Stimulated activated CD4-positive, alpha-beta T cell treated with anti-CD3 and anti-CD28 coated beads, Interleukin-15, amount 100 ng/mL, for 48 hours (primary cell): ENCODE results near the gene CLASP1.
"Not testable (repeated sequence)": the region's sequence is repeated elsewhere in the genome, so short reads cannot be mapped to it uniquely, and the experiment has no call there.

Source experiments
- DNase-seq, 2 donors: peaks; one replicate each; pipeline ENCODE4 v3.0.0-alpha.2; 2020; ENCODE audit warnings: low read depth in 2 of 2

CLASP1 gene

GRCh38 chr2:121374412-121375075, 274.7 kb downstream of the CLASP1 start:
- not testable (repeated sequence) for DNase-seq

GRCh38 chr2:121372721-121373353, 276.4 kb downstream of the CLASP1 start:
- no peak for DNase-seq

- no peak for DNase-seq
These were observed 277.2 kb downstream of the CLASP1 start for GRCh38 chr2:121372082-121372481.

GRCh38 chr2:121368836-121369235, 280.4 kb downstream of the CLASP1 start:
- no peak for DNase-seq

GRCh38 chr2:121368155-121368554, 281.1 kb downstream of the CLASP1 start:
- DNase-seq: no peak

- DNase-seq: no peak
These were observed 281.9 kb downstream of the CLASP1 start for GRCh38 chr2:121367246-121367900.

GRCh38 chr2:121366040-121366439, 283.2 kb downstream of the CLASP1 start:
- DNase-seq: no peak

- DNase-seq: no peak
These were observed 284.2 kb downstream of the CLASP1 start for GRCh38 chr2:121365061-121365460.

- no peak for DNase-seq
These were observed 285.4 kb downstream of the CLASP1 start for GRCh38 chr2:121363632-121364420.

- no peak for DNase-seq
These were observed 286.5 kb downstream of the CLASP1 start for GRCh38 chr2:121362774-121363173.

- DNase-seq: no peak
These were observed 287.0 kb downstream of the CLASP1 start for GRCh38 chr2:121362226-121362625.

GRCh38 chr2:121360566-121361300, 288.5 kb downstream of the CLASP1 start:
- DNase-seq: no peak

GRCh38 chr2:121359716-121360565, 289.3 kb downstream of the CLASP1 start:
- DNase-seq: no peak

- DNase-seq: no peak
These were observed 290.1 kb downstream of the CLASP1 start for GRCh38 chr2:121359170-121359569.

- DNase-seq: no peak
These were observed 291.0 kb downstream of the CLASP1 start for GRCh38 chr2:121358291-121358690.

GRCh38 chr2:121356058-121356640, 293.1 kb downstream of the CLASP1 start:
- peak in 1 of 2 donors; percentile 10 for DNase-seq

GRCh38 chr2:121355488-121355887, 293.8 kb downstream of the CLASP1 start:
- DNase-seq: no peak

GRCh38 chr2:121351521-121352318, 297.5 kb downstream of the CLASP1 start:
- DNase-seq: no peak

GRCh38 chr2:121350890-121351289, 298.4 kb downstream of the CLASP1 start:
- no peak for DNase-seq
